HG03103 (cell line): Measurements from ENCODE around the gene GNA14.
"Not testable (repeated sequence)": the region's sequence is repeated elsewhere in the genome, so short reads cannot be mapped to it uniquely, and the experiment has no call there.

Experiments
- ATAC-seq: cut with Tn5 transposase; IDR thresholded peaks from one replicate; pipeline ENCODE4 v1.9.1; 2021; ENCODE audit warnings: low read depth; ENCODE audit not compliant: unreplicated experiment

Gene GNA14

DNA sequence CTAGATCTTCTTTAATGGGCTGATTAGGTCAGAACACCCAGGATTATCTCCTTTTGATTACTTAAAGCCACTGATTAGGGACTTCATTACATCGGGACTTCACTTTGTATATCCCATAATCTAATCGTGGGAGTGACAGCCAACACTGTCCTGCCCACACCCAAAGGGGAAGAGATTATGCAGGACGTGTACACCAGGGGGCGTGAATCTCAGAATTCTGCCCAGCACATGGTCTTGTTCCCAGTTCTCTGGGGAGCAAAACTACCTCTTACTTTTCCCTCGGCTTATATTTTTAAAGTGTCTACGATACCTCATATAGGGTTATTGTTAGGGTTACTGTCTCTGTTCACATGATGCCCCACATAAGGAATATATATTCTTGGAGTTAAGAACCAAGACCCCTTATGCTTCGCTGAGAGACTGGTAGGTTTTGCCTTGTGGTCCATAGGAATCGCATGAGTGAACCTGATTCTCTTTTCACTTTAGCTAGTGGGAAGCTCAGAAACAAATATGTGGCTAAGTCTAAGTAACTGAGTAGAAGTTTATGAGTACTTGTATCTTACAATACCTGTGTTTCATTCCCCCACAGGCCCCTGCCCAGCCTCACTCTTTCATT, 192.7 kb downstream of the GNA14 start:
- ATAC-seq: peak; percentile 53

DNA sequence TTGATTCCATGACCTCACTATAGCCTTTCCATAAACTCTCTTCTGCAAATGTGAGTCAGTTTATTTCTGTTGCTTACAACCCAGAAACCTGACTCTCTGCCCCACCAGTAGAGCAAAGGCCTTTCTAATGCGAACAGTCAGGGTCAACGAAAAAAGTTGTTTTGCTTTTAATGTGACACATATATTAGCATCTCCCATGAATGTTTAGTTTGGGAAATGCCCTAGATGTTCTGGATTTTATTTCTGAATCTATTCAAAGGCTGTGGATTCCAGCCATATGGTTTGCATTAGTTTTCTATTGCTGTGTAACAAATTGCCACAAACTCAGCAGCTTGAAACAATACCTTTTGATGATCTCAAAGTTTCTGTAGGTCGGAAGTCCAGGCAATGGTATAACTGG, 193.5 kb downstream of the GNA14 start:
- no peak for ATAC-seq

DNA sequence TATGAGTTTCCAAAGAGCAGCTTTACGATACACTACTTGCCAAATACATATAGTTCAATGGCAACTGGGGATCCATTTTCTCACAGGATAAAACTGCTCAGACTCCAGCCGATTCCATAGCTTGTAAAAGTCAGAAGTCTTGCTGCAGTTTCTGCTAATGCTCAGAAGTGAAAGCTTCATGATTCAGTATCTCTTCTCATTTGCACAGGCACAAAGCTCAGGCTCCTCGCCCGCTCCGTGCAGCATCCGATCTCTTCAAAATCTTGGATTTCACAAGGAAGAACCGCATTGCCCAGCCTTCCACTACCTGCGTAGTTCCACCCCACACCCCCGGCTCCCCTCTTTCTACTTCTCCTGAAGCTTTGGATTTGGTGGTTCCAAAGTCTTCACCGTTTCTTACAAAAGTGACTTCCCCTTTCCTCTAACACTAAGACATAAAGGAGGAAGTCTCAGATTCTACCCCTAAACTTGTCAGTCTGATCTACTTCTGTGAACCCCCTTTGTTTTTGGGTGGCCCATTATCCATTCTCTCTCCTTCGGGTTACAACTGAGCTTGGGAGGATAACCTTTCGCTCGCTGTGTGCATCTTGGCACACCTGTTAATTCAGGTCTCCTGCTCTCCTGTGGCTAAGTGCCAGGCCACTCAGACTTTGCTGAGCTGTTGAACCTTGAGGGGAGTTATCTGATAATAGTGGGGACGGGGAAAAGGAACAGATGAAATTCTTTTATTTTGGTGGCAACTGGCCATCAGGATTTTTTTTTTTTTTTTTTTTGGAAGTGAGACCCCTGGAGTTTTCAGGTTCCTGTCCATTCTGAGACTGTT, 194.1 kb downstream of the GNA14 start:
- ATAC-seq: no peak

DNA sequence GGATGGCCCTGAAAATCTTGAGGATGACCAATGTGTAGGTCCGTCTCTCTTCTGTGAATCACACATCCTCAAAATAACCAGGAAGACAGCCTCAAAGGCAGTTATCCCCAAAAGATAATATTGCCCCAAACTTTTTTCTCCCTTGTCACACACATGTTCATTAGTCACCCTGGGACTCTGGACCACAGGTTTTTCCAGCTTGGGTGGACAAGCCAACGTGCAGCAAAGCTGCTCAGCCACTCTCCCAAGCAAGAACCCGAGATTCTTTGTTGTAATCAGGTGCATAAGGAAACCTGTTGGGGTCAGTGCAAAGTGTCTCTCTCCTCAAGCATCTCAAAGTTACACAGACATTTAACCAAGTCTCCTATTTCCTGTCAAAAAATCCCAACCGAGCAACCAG, 196.6 kb downstream of the GNA14 start:
- no peak for ATAC-seq

DNA sequence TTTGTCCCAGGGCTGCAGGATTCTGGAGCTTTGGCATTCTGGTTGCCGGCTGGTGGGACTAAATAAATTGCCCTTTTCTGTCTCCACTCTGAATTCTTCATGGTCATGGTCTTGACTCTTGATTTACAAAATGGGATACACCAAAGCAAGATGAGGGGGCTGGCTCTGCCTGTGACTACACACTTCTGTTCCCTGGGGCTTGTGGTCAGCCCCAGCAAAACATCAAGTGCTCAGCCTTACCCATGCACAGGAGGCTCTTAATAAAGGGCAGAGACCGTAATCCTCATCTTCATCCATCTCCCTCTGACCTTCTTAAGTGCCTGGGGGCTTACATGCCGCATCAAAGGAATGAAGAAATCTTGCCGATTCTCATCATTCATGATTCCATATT, 198.0 kb downstream of the GNA14 start:
- no peak for ATAC-seq

DNA sequence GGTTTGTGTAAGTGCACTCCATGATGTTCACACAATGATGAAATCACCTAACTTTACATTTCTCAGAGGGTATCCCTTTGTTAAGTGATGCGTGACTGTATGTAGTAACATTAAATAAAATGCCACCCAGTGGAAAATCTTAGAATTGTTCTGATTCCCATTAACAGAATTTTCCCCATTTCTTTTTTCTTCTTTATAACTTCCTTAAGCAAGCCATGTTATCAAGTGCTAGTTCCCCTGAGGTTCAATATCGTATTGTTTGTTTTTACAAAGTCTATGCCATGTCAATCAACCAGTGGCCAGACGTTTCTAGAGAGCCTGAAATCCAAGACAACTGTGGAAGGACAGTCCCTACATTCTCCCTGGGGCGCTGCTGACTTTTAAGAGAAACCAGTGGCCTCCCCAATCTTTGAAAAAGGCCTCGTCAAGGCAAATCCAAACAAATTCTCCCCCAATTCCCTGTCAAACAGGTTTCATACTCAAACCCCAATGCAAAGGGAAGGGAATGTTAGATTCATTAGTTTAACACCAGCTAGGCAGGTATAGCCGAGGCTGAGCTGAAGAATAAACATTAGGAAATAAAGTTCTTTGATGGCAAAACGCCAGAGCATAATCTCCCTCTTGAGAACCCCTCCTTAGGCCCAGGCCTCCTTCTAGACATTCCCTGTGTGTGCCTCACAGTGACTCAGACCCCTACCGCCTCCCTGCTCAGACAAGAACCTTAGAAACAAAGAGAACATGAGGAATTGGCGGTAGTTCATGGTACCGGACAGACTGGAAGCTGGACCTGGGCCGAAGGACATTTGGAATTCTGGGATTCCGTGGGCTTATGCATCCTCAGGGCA, 198.7 kb downstream of the GNA14 start:
- ATAC-seq: no peak

DNA sequence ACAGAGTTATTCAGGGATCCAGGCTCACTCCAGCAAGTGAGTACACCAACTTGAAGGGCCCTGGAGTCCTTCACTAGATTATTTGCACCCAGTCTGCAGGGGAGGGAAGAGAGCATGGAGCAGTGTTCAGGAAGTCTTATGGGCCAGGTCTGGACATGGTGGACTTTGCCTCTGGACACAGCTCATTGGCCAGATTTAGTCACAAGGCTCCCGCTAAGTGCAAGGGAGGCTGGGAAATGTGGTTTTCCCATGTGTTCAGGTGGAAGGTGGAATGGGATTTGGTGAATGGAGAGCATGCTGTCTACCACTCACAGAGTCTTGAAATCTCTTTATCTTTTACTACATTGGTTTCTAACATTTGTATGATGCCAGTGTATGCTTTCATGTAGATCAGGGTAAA, 200.5 kb downstream of the GNA14 start:
- ATAC-seq: no peak

DNA sequence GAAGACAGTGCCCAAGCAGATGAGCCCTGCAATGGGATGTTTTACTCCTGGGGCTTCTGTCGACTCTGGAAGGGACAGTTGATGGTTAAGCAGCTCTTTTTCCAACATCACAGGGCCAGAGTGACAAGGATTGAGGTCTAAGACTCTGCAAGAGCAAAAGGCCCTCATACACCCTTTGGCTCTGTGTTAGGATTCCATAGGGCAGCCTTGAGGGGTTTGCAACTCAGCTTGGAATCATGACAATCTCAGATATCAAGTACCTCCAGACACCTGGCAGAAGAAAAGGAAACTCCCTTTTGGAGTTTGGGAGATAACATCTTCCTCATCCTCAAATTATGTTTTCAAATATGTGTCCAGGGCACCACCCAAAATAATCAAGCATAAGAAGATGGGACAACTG, 205.7 kb downstream of the GNA14 start:
- no peak for ATAC-seq

DNA sequence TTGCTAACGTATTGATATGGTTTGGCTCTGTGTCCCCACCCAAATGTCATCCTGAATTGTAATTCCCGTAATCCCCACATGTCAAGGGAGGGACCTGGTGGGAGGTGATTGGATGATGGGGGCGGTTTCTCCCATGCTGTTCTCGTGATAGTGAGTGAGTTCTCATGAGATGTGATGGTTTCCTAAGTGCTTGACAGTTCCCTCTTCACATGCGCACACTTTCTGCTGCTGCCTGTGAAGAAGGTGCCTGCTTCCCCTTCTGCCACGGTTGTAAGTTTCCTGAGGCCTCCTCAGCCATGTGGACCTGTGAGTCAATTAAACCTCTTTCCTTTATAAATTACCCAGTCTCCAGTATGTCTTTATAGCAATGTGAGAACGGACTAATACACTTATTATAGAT, 207.0 kb downstream of the GNA14 start:
- not testable (repeated sequence) for ATAC-seq

DNA sequence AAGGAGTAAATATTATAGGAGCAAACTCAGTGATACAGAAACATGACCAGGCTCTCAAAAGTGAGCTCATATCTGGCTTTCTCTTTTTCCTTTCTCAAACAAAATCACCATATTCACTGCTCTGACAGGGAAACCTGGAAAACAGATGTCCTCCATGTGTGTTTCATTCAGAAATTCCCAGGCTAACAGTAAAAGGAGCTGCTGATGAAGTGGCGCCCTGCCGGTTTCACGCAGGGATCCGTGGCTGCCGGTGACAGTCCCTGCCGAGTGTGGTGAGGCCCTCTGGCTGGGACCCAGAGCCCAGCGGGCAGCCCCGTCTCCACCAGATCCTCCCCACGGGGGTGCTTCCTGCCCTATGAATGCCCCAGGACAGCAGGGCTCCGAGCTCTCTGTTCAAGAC, 208.1 kb downstream of the GNA14 start:
- no peak for ATAC-seq

DNA sequence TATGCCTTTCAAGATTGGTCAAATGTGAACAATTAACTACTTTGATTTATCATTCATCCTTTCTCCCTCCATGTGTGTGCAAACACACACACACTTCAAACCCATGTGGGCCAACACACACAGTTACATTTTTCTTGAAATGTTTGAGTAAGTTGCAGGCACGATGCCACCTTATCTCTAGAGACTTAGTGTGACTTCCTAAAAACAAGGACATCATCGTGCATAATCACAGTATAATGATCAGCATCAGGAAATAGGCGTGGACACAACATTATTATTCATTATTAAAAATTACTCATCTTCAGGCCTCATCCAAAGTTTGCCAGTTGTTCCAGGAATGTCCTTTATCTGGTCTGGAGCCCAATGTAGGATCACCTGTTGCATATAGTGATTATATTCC, 209.5 kb downstream of the GNA14 start:
- ATAC-seq: no peak

DNA sequence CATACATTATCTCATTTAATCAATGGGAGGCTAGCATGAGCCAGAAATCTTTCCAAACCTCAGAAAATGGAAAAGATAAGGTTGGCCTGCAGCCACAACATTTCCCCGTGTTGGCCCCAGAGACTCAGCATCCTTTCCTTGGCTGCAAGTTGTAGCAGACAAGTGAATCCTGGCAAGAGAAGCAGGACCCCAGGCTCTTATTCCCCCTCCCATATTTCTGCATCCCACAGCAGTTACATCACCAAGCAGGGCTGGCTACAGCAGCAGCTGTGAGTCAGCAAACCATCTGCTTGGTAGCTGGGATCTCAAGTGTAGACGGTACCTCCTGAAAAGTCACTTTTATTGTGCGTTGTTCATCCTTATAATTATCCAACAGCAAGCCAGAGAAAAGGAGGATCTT, 212.4 kb downstream of the GNA14 start:
- ATAC-seq: no peak

DNA sequence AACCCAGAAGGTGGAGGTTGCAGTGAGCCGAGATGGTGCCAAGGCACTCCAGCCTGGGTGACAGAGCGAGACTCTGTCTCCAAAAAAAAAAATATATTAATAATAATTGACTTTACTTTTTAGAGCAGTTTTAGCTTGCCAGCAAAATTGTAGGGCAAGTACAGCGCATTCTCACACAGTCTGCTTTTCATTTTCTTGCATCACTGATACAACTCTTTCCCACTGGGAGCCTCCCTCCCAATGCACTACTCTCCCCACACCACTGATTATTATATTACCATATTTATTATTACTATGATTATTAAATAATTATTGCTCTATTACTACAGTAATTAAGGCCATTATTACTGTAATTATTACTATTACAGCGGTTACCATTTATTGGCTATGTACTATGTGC, 212.8 kb downstream of the GNA14 start:
- no peak for ATAC-seq

DNA sequence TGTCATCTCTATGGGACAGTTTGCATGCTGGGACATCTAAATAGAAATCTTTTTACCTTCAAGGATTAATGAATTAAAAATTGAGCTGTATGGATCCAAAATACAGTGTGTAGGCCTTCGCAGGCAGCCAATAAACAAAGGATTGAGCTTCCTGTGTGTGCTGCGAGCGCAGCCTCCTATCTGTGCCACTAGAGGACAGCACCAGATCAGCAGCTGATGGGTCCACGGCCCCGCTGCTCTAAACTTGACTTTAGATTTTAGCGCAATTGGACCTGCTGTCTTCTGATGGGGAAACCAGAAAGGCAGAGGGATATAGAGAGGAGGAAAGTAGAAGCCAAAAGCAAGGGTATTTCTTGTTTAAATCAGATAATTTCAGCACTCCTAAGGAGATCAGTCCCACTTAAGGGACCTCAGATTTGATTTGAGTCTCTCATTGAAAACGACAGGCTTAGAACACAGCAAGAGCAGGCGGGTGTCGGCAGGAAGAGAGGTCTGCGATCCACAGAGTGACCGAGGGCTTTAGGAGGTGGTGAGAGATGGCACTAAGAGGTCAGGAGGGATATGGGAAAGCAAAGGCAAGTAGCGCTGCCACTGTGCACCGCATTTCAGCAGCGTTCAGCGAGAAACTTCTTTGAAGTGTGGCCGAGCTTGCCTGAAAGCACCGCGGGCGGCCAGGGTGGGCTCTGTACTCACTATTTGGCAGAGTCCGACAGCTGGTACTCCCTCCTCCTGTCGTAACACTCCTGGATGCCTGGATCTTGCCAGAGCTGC, 214.3 kb downstream of the GNA14 start:
- peak; percentile 86 for ATAC-seq

DNA sequence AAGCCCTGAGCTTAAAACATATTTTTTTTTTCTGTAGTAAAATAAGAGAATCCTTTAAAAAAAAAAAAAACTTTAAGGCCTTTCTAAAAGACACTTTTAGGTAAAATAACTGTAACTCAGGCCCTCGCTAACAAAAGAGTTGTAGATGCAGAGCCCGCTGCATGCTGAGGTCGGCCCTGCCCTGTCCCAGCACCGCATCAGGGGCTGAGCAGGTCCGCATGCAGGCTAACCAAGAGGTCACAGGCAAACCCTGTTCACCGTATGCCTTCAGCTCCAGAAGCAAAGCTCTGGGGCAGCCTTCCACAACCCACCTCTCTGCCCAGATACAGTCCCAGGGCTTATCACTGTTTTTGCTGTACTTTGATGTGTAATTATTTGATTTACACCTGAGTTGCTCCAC, 216.1 kb downstream of the GNA14 start:
- ATAC-seq: no peak

DNA sequence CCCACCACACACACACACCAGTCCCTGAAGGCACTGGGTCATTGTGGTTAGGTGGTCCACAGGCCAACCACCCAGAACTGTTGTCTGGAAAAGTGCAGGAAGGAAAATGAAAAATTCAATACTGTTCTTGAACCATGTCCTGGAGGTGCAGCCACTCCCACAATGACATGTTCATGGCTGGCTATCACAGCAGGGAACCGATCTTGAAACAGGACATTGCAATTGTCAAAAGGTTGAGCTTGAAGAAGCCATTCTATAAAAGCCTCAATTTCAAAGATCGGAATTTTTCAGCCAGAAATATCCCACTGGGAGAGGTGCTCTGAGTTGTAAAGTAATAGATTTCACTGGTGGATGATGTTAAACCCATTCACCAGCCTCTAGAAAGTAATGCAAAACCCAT, 218.2 kb downstream of the GNA14 start:
- ATAC-seq: no peak

DNA sequence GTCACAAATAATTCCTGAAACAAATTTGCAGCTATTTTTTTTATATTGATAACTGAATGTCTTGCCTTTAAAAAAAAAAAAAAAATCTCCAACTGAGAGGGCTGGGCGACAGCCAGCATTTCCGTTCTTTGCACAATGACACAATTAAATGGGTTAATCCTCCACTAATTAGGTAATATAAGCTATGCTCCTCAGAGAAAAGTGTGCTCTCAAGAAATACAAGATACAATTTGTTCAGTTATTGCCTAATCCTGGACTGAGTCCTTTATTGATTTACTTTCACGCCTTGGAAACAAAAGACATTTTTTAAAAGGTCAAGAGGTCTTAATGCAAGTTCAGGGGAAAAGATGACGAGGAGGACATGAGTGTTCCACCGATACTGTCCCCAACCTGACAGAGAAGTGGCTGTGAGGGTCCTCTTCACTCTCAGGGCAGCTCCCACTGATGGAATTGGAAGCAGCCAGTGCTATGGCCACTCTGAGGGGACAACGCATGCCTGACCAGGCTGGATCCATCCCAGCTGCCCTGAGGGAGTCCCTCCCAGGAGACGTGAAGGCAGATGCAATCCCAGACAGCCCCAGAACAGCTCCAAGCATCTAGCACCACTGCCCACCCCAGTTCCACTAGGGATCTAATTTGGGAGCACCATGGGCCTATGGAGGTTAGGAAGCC, 220.7 kb downstream of the GNA14 start:
- no peak for ATAC-seq

DNA sequence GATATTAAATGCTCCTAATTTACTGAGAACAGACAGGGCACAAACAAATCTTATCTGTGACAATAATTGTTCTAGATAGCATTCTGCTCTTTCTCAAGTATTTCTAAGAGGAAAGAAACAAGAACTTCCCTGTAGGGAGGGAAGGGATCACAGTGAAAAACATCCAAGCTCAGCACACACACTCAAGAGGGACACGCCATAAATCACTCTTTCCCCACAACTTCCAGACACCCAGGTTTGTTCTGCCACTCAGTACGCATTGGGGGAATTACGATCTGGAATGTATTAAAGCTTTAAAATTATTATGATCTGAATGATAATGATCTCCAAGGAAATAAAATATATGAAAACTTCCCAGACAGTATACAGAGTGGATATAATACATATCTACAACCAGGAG, 221.4 kb downstream of the GNA14 start:
- no peak for ATAC-seq

DNA sequence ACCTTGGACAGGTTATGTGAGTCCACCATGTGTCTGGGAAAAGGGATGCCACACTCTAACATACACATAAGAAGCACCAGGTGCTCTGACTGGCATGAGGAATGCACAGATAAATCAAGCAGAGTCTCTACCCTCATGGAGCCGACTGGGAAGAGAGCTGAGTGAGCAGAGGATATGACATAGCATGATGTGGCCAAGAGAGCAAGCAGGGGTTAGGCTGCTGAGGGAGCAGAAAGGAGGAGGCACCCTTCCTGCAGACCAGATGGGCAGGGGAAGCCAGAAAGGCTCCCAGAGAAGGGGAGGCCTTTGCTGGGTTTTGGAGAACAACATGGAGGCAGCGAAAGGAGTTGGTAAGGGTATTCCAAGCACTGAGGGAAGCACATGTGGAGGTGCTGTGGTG, 223.1 kb downstream of the GNA14 start:
- no peak for ATAC-seq

DNA sequence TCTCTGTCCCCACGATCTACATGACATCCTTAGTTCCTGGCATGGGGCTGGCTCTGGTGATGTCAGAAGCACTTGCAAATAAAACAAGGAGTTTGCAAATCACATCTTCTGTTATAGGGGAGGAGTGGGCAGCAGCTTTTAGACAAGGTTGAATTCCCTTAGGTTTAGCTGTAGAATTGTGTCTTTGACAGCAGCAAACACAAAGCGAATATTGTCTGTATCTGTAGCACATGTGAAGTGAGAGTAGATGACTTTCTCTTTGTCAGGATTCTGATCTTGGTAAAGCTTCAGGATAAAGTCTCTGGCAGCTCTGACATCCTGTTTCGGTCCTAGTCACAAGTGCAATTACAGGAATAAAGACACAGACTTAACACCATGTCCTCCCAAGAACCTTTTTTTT, 224.3 kb downstream of the GNA14 start:
- no peak for ATAC-seq
